Activated CD4-positive, alpha-beta memory T cell treated with anti-CD3 and anti-CD28 coated beads for 36 hours (primary cell): ENCODE data around the gene ZNF765. TPM values are rescaled to one million over a fixed set of nuclear protein-coding genes. Genes with fewer than 3 reads are reported as not detected.
A peak's percentile ranks its signal among the peaks of the same experiment; 100 is the strongest.
"Not testable (repeated sequence)": the region's sequence is repeated elsewhere in the genome, so short reads cannot be mapped to it uniquely, and the experiment has no call there.

Experiments
- CTCF ChIA-PET: fragments of 350-600 bp; sonication (Branson Sonifier 250); formaldehyde crosslinking; loops from one replicate; lab custom pipeline; 2021; ENCODE audit warnings: antibody characterized with exemption, inconsistent platforms; lab: Charles Lee
- POLR2A ChIA-PET: fragments of 350-600 bp; sonication (Branson Sonifier 250); formaldehyde crosslinking; loops from one replicate; lab custom pipeline; 2021; ENCODE audit warnings: antibody characterized with exemption; lab: Charles Lee
- DNase-seq: peaks from one replicate; pipeline ENCODE4 v3.0.0-alpha.2; 2020
- H3K27ac Mint-ChIP-seq: one replicate; pipeline ENCODE4 v1.8.0; 2021; ENCODE audit warnings: mixed read lengths
- H3K27me3 Mint-ChIP-seq: one replicate; pipeline ENCODE4 v1.8.0; 2021; ENCODE audit warnings: mixed read lengths
- H3K36me3 Mint-ChIP-seq: one replicate; pipeline ENCODE4 v1.8.0; 2021; ENCODE audit warnings: mixed read lengths
- H3K4me1 Mint-ChIP-seq: one replicate; pipeline ENCODE4 v1.8.0; 2021; ENCODE audit warnings: low read depth, mixed read lengths
- H3K4me3 Mint-ChIP-seq: one replicate; pipeline ENCODE4 v1.8.0; 2021; ENCODE audit warnings: mild to moderate bottlenecking, mixed read lengths
- H3K9me3 Mint-ChIP-seq: one replicate; pipeline ENCODE4 v1.8.0; 2021; ENCODE audit warnings: mixed read lengths
- intact Hi-C: fragments of 100-400 bp; cut with micrococcal nuclease; formaldehyde crosslinking; loops from one replicate; pipeline ENCODE4 v1.15.1; 2023
- total RNA-seq, 2 experiments: library from RNA; stranded (reverse); gene quantifications; one replicate each; pipeline ENCODE4 v1.2.3, GENCODE V29; 2021

The ZNF765 gene
- total RNA-seq, 2 experiments from 2014 or later, result 8.2 to 8.7 TPM

- H3K9me3 Mint-ChIP-seq, result peaks cover 65% of the 10 kb centered on the region
- POLR2A ChIA-PET, result no interaction called here
- H3K36me3 Mint-ChIP-seq, result peaks cover 52% of the 10 kb centered on the region
- CTCF ChIA-PET, result no interaction called here
- no peaks in the 10 kb centered on the region for H3K4me1 Mint-ChIP-seq
- intact Hi-C loops, result no loop called here
- H3K27me3 Mint-ChIP-seq, result no peaks in the 10 kb centered on the region
- no peak for DNase-seq
- no peak overlapping the region for H3K4me3 Mint-ChIP-seq
- no peak overlapping the region for H3K27ac Mint-ChIP-seq
Measured at GRCh38 chr19:53388904-53389303, 6.0 kb upstream of the ZNF765 start.

DNA sequence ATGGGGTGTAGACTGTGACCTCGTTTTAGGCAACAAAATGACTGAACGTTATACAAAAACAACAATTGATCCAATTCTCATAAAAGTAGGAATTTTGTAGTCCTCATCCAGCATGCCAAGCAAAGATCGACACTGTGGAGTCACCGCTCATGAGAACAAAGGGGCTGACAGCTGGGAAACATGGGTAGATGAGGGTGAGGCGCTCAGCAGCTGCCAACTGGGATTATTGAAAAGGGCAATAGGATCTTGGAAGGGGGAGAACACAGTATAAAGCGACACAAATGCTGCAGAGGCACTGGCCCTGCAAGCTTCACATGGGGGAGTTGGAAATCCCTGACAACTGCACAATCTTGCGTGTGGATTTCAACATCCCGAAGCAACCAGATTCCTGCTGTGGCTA is 5.4 kb upstream of the ZNF765 start:
- Mint-ChIP-seq H3K27ac (no peak overlapping the region), H3K9me3 (peaks cover 58% of the 10 kb centered on the region), H3K4me1 (peaks cover 1% of the 10 kb centered on the region), H3K36me3 (peaks cover 48% of the 10 kb centered on the region), H3K4me3 (no peak overlapping the region), H3K27me3 (no peaks in the 10 kb centered on the region)
- intact Hi-C loops, result no loop called here
- POLR2A ChIA-PET, result no interaction called here
- CTCF ChIA-PET, result no interaction called here
- no peak for DNase-seq

GRCh38 chr19:53389978-53390377 is 5.0 kb upstream of the ZNF765 start:
- ChIA-PET POLR2A (no interaction called here), CTCF (no interaction called here)
- no peak overlapping the region for H3K4me3 Mint-ChIP-seq
- no peak for DNase-seq
- H3K27ac Mint-ChIP-seq, result no peak overlapping the region
- H3K9me3 Mint-ChIP-seq, result peaks cover 54% of the 10 kb centered on the region
- intact Hi-C loops, result loop anchor here (10.0 kb wide), 1 partner anchor 135 kb away; the partner anchor contains the start of genes VN1R2 and ZNF677
- H3K36me3 Mint-ChIP-seq, result peaks cover 44% of the 10 kb centered on the region
- no peaks in the 10 kb centered on the region for H3K27me3 Mint-ChIP-seq
- peaks cover 4% of the 10 kb centered on the region for H3K4me1 Mint-ChIP-seq

GRCh38 chr19:53394522-53394973 is 401 bp upstream of the ZNF765 start:
- Mint-ChIP-seq H3K27me3 (no peaks in the 10 kb centered on the region), H3K9me3 (peaks cover 16% of the 10 kb centered on the region), H3K4me3 (peak overlapping the region; percentile 90), H3K4me1 (peaks cover 17% of the 10 kb centered on the region), H3K36me3 (peaks cover 25% of the 10 kb centered on the region), H3K27ac (peak overlapping the region; percentile 80)
- DNase-seq, result no peak
- CTCF ChIA-PET, result interaction anchor here (2.4 kb wide), 1 partner anchor 199 kb away, joined by 7 read pairs; no protein-coding TSS in a partner anchor
- POLR2A ChIA-PET, result interaction anchor here (0.6 kb wide), 1 partner anchor 199 kb away, joined by 3 read pairs; no protein-coding TSS in a partner anchor
- intact Hi-C loops, result loop anchor here (10.0 kb wide), 1 partner anchor 140 kb away; the partner anchor contains the start of genes VN1R2 and ZNF677

DNA sequence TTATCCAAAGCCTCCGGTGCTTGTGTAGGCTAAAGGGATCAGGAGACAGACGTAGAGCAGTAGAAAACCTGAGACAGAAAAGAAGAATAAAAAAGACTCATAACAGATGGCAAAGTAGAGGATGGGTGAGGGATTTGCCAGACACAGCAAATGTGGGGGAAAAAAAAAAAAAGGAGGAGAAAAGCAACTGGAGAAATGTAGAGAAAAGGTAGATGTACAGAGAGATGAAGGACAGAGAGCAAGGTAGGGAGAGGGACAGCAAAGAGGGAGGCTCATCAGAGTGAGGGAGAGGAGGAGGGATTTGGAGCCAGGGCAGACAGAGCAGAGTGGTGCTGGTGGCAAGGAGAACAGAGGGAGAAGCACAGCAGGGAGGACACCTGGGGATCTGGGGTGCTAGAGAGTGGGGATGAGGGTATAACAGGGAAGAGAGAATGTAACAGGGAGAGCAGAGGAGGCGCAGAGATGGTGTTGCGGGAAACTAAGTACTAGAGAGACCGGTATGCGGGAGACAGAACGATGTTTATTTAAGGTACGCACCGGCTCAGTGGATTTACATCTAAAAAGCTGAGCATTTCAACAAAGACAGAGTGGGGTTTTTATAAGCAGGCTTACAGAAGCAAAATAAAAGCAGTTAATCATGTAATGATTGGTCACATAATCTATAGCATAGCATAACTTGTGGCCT is 1.0 kb downstream of the ZNF765 start:
- Mint-ChIP-seq H3K36me3 (peaks cover 25% of the 10 kb centered on the region), H3K27ac (peak overlapping the region; percentile 80), H3K4me1 (peaks cover 20% of the 10 kb centered on the region), H3K4me3 (peak overlapping the region; percentile 90), H3K9me3 (peaks cover 11% of the 10 kb centered on the region)
- H3K27me3 Mint-ChIP-seq, DNase-seq, POLR2A ChIA-PET: not testable (repeated sequence)
- CTCF ChIA-PET, result interaction anchor here (0.6 to 2.4 kb wide), 3 partner anchors 200 to 351 kb away, joined by 3 to 7 read pairs (median 3); no protein-coding TSS in a partner anchor
- intact Hi-C loops, result loop anchor here (1.0 to 10.0 kb wide), 2 partner anchors 141 to 203 kb away; partner anchors contain the start of genes VN1R2, ZNF665 and ZNF677

GRCh38 chr19:53396525-53396868 is 1.5 kb downstream of the ZNF765 start:
- Mint-ChIP-seq H3K27ac (no peak overlapping the region), H3K4me1 (peaks cover 20% of the 10 kb centered on the region), H3K9me3 (peaks cover 11% of the 10 kb centered on the region), H3K4me3 (peak overlapping the region; percentile 90), H3K36me3 (peaks cover 26% of the 10 kb centered on the region), H3K27me3 (no peaks in the 10 kb centered on the region)
- DNase-seq, result no peak
- intact Hi-C loops, result loop anchor here (10.0 kb wide), 1 partner anchor 142 kb away; the partner anchor contains the start of genes VN1R2 and ZNF677
- ChIA-PET POLR2A (no interaction called here), CTCF (interaction anchor here (0.6 to 1.5 kb wide), 2 partner anchors 212 to 350 kb away, joined by 3 read pairs; no protein-coding TSS in a partner anchor)

DNA sequence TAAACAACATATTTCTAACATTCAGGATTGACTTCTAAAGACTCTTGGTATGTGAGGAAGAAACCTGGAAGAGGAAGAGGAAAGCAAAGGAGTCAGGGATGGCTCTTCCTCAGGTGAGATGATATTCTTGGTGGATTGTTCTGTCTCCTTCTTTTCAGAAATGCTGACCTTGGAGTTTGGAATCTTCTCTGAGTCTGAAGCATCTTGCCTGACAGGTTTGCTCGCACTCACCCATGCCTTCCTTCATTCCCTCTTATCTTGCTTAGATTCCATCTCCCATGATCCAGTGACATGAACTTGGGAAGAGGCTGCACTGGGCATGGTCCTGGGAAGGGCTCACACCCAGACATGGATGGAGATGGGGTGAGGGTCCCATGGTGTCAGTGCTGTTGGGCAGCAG is 3.0 kb downstream of the ZNF765 start:
- Mint-ChIP-seq H3K9me3 (peaks cover 20% of the 10 kb centered on the region), H3K4me1 (peaks cover 20% of the 10 kb centered on the region), H3K36me3 (peaks cover 40% of the 10 kb centered on the region)
- intact Hi-C loops, result loop anchor here (10.0 kb wide), 1 partner anchor 143 kb away; the partner anchor contains the start of genes VN1R2 and ZNF677
- H3K4me3 Mint-ChIP-seq, CTCF ChIA-PET, H3K27ac Mint-ChIP-seq, H3K27me3 Mint-ChIP-seq, POLR2A ChIA-PET, DNase-seq: not testable (repeated sequence)

DNA sequence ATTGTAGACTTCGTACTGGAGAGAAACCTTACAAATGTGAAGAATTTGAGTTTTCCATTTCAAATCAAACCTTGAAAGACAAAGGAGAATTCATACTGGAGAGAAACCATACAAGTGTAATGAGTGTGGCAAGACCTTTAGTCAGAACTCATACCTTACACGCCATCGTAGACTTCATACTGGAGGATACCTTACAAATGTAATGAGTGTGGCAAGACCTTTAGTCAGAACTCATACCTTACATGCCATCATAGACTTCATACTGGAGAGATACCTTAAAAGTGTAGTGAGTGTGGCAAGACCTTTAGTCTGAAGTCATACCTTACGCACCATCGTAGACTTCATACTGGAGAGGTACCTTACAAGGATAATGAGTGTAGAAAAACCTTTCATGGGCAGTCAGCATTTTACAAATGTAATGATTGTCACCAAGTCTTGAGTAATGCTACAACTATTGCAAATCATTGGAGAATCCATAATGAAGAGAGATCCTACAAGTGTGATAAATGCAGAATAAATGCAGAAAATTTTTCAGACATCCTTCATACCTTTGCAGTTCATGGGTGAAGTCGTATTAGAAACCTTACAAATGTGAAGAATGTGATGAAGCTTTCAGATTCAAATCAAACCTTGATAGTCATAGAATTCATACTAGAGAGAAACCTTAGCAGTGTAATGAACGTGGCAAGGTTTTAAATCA is 14.7 kb downstream of the ZNF765 start:
- peaks cover 82% of the 10 kb centered on the region for H3K9me3 Mint-ChIP-seq
- CTCF ChIA-PET, result no interaction called here

GRCh38 chr19:53420520-53421315 is 25.8 kb downstream of the ZNF765 start:
- CTCF ChIA-PET, DNase-seq, POLR2A ChIA-PET, H3K27ac Mint-ChIP-seq, H3K4me3 Mint-ChIP-seq, intact Hi-C loops, H3K27me3 Mint-ChIP-seq, H3K4me1 Mint-ChIP-seq: not testable (repeated sequence)
- peaks cover 13% of the 10 kb centered on the region for H3K36me3 Mint-ChIP-seq
- peaks cover 27% of the 10 kb centered on the region for H3K9me3 Mint-ChIP-seq

More for the DNA sequence above, 14.7 kb downstream of the ZNF765 start:
- Mint-ChIP-seq H3K27me3 (no peaks in the 10 kb centered on the region), H3K4me1 (no peaks in the 10 kb centered on the region), H3K27ac (no peak overlapping the region), H3K36me3 (peaks cover 80% of the 10 kb centered on the region), H3K4me3 (no peak overlapping the region)
- intact Hi-C loops, result no loop called here
- DNase-seq, result no peak
- POLR2A ChIA-PET, result no interaction called here

DNA sequence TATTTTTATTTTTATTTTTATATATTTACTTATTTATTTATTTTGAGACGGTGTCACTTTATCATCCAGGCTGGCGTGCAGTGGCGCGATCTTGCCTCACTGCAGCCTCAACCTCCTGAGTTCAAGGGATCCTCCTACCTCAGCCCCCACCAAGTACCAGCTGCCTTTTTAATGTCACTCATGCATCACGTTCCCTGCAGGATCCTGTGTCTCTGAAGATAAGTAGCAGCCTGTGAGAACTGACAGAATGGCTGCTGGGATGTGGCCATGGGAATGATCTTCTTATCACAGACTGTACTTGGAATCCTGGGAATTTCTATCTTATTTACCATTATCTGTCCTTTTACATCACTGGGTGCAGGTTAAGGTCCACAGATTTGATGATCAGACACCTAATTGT is 27.6 kb downstream of the ZNF765 start:
- Mint-ChIP-seq H3K27ac (no peak overlapping the region), H3K36me3 (peaks cover 7% of the 10 kb centered on the region), H3K9me3 (peaks cover 12% of the 10 kb centered on the region), H3K27me3 (no peaks in the 10 kb centered on the region), H3K4me3 (no peak overlapping the region), H3K4me1 (no peaks in the 10 kb centered on the region)
- intact Hi-C loops, result no loop called here
- ChIA-PET POLR2A (no interaction called here), CTCF (no interaction called here)
- no peak for DNase-seq

GRCh38 chr19:53423074-53423473 is 28.1 kb downstream of the ZNF765 start:
- H3K9me3 Mint-ChIP-seq, H3K36me3 Mint-ChIP-seq, POLR2A ChIA-PET: not testable (repeated sequence)

More at GRCh38 chr19:53423074-53423473, 28.1 kb downstream of the ZNF765 start:
- H3K27me3 Mint-ChIP-seq, H3K4me3 Mint-ChIP-seq, intact Hi-C loops, CTCF ChIA-PET, H3K4me1 Mint-ChIP-seq, H3K27ac Mint-ChIP-seq, DNase-seq: not testable (repeated sequence)
